Measurements from ENCODE around the gene COL23A1. TPM values are rescaled to one million over a fixed set of nuclear protein-coding genes. Genes with fewer than 3 reads are reported as not detected.

COL23A1 gene
- total RNA-seq, 1 experiment from 2014 or later, result not detected

GRCh38 chr5:178236679-178237078 lies 353.5 kb downstream of the COL23A1 start:
- Histone ChIP-seq H3K27me3 (replicated peaks; ENCODE audit: insufficient read depth, low read depth, low read length, poor library complexity) (no peaks in the 10 kb centered on the region), H3K27ac (ENCODE audit: low read depth, low read length, poor library complexity, severe bottlenecking) (no peak overlapping the region), H3K9me3 (ENCODE audit: low read depth, low read length, poor library complexity, severe bottlenecking) (no peaks in the 10 kb centered on the region), H3K4me1 (ENCODE audit: insufficient read depth, low read length, poor library complexity, severe bottlenecking) (no peaks in the 10 kb centered on the region), H3K36me3 (ENCODE audit: insufficient read depth, low read length, poor library complexity, severe bottlenecking) (no peaks in the 10 kb centered on the region), H3K4me3 (ENCODE audit: low read depth, low read length, poor library complexity, severe bottlenecking) (no peak overlapping the region)
- intact Hi-C loops (cut with micrococcal nuclease; ENCODE audit: unreplicated experiment), result loop anchor here (5.0 kb wide), 1 partner anchor 1256 kb away; no protein-coding TSS in a partner anchor
- CTCF ChIA-PET, result no interaction called here
- DNase-seq (ENCODE audit: low spot score), result no peak
- POLR2A ChIA-PET (ENCODE audit: low non-redundant PET), result no interaction called here
- BruUV-seq (replicated peaks), result no TSS peak
- TF ChIP-seq CTCF (conservative IDR thresholded peaks at IDR 0.05; ENCODE audit: low read depth, low read length), result no peak
- TF ChIP-seq EZH2 (IDR thresholded peaks at IDR 0.05; ENCODE audit: borderline replicate concordance, low read depth, low read length, poor library complexity, severe bottlenecking), result no peak

- Histone ChIP-seq H3K27me3 (replicated peaks; ENCODE audit: insufficient read depth, low read depth, low read length, poor library complexity) (no peaks in the 10 kb centered on the region), H3K4me3 (ENCODE audit: low read depth, low read length, poor library complexity, severe bottlenecking) (no peak overlapping the region), H3K36me3 (ENCODE audit: insufficient read depth, low read length, poor library complexity, severe bottlenecking) (no peaks in the 10 kb centered on the region), H3K4me1 (ENCODE audit: insufficient read depth, low read length, poor library complexity, severe bottlenecking) (peaks cover 5% of the 10 kb centered on the region), H3K27ac (ENCODE audit: low read depth, low read length, poor library complexity, severe bottlenecking) (no peak overlapping the region), H3K9me3 (ENCODE audit: low read depth, low read length, poor library complexity, severe bottlenecking) (no peaks in the 10 kb centered on the region)
- CTCF ChIA-PET, result no interaction called here
- intact Hi-C loops (cut with micrococcal nuclease; ENCODE audit: unreplicated experiment), result loop anchor here (5.0 kb wide), 1 partner anchor 1256 kb away; no protein-coding TSS in a partner anchor
- no peak for TF ChIP-seq EZH2 (IDR thresholded peaks at IDR 0.05; ENCODE audit: borderline replicate concordance, low read depth, low read length, poor library complexity, severe bottlenecking)
- no peak for TF ChIP-seq CTCF (conservative IDR thresholded peaks at IDR 0.05; ENCODE audit: low read depth, low read length)
- DNase-seq (ENCODE audit: low spot score), result no peak
- POLR2A ChIA-PET (ENCODE audit: low non-redundant PET), result no interaction called here
- no TSS peak for BruUV-seq (replicated peaks)
These were observed 354.1 kb downstream of the COL23A1 start for GRCh38 chr5:178236126-178236525.

- POLR2A ChIA-PET (ENCODE audit: low non-redundant PET), result no interaction called here
These were observed 354.6 kb downstream of the COL23A1 start for GRCh38 chr5:178235588-178235974.

More at GRCh38 chr5:178235588-178235974, 354.6 kb downstream of the COL23A1 start:
- BruUV-seq (replicated peaks), result no TSS peak
- no peaks in the 10 kb centered on the region for H3K9me3 ChIP-seq (ENCODE audit: low read depth, low read length, poor library complexity, severe bottlenecking)
- intact Hi-C loops (cut with micrococcal nuclease; ENCODE audit: unreplicated experiment), result loop anchor here (5.0 kb wide), 1 partner anchor 1257 kb away; no protein-coding TSS in a partner anchor
- DNase-seq (ENCODE audit: low spot score), result no peak
- no peak for TF ChIP-seq EZH2 (IDR thresholded peaks at IDR 0.05; ENCODE audit: borderline replicate concordance, low read depth, low read length, poor library complexity, severe bottlenecking)
- no peak for TF ChIP-seq CTCF (conservative IDR thresholded peaks at IDR 0.05; ENCODE audit: low read depth, low read length)
- CTCF ChIA-PET, result interaction anchor here (0.5 to 1.6 kb wide), 3 partner anchors 51 to 498 kb away, joined by 5 to 9 read pairs (median 6); partner anchors contain the start of gene COL23A1
- H3K27ac ChIP-seq (ENCODE audit: low read depth, low read length, poor library complexity, severe bottlenecking), result no peak overlapping the region
- H3K36me3 ChIP-seq (ENCODE audit: insufficient read depth, low read length, poor library complexity, severe bottlenecking), result no peaks in the 10 kb centered on the region
- H3K27me3 ChIP-seq (replicated peaks; ENCODE audit: insufficient read depth, low read depth, low read length, poor library complexity), result no peaks in the 10 kb centered on the region
- H3K4me3 ChIP-seq (ENCODE audit: low read depth, low read length, poor library complexity, severe bottlenecking), result no peak overlapping the region
- H3K4me1 ChIP-seq (ENCODE audit: insufficient read depth, low read length, poor library complexity, severe bottlenecking), result peaks cover 7% of the 10 kb centered on the region
